GM18868 (cell line): ENCODE results near the gene KCNIP3.
"Not testable (repeated sequence)": the region's sequence is repeated elsewhere in the genome, so short reads cannot be mapped to it uniquely, and the experiment has no call there.

ENCODE experiments used
- ATAC-seq: cut with Tn5 transposase; IDR thresholded peaks from one replicate; pipeline ENCODE4 v1.9.1; 2021; ENCODE audit warnings: mild to moderate bottlenecking, moderate library complexity; ENCODE audit not compliant: unreplicated experiment

The KCNIP3 gene

GRCh38 chr2:95296880-95297487 lies at the start of gene KCNIP3:
Gene KCNIP3, plus strand, starts transcription at chr2:95297347. Its CDS starts 92 bp downstream, at chr2:95297439.
- no peak for ATAC-seq

- ATAC-seq, result no peak
Measured at GRCh38 chr2:95258271-95258670, 38.9 kb upstream of the KCNIP3 start.

- no peak for ATAC-seq
Measured at GRCh38 chr2:95260028-95261023, 36.8 kb upstream of the KCNIP3 start.

- ATAC-seq, result no peak
Measured at GRCh38 chr2:95261602-95262001, 35.5 kb upstream of the KCNIP3 start.

- ATAC-seq, result no peak
Measured at GRCh38 chr2:95262896-95263542, 34.1 kb upstream of the KCNIP3 start.

- no peak for ATAC-seq
Measured at GRCh38 chr2:95264624-95265023, 32.5 kb upstream of the KCNIP3 start.

- ATAC-seq, result no peak
Measured at GRCh38 chr2:95265182-95265581, 32.0 kb upstream of the KCNIP3 start.

- no peak for ATAC-seq
Measured at GRCh38 chr2:95266781-95267430, 30.2 kb upstream of the KCNIP3 start.

GRCh38 chr2:95267458-95268210 lies 29.5 kb upstream of the KCNIP3 start:
- ATAC-seq, result no peak

GRCh38 chr2:95268211-95269035 lies 28.7 kb upstream of the KCNIP3 start:
- no peak for ATAC-seq

- ATAC-seq, result no peak
Measured at GRCh38 chr2:95269036-95269680, 28.0 kb upstream of the KCNIP3 start.

GRCh38 chr2:95269745-95270144 lies 27.4 kb upstream of the KCNIP3 start:
- not testable (repeated sequence) for ATAC-seq

GRCh38 chr2:95270541-95271081 lies 26.5 kb upstream of the KCNIP3 start:
- ATAC-seq, result no peak

- ATAC-seq, result no peak
Measured at GRCh38 chr2:95271381-95271971, 25.7 kb upstream of the KCNIP3 start.

GRCh38 chr2:95272299-95272751 lies 24.8 kb upstream of the KCNIP3 start:
- ATAC-seq, result no peak

- no peak for ATAC-seq
Measured at GRCh38 chr2:95272781-95273180, 24.4 kb upstream of the KCNIP3 start.

- no peak for ATAC-seq
Measured at GRCh38 chr2:95273566-95274290, 23.4 kb upstream of the KCNIP3 start.
